ENCODE results near the gene GHR.

DNA sequence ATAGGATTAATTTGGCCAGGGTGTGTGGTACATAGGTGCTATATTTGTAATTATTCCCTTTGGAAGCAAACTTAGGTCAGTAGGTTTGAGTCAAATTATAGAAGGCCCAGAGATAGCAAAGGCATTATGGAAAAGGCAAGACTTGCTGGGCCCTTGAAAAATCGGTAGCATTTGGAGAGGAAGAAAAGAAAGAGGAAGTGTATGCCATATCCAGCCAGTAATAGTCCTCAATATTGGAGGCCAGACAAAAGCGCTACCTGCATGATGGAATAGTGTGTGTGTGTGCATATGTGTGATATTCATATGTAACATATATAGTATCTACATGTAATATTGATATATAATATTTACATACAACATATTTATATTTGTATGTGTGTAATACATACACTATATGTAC is 146.1 kb downstream of the GHR start:
- TF ChIP-seq CTCF (conservative IDR thresholded peaks at IDR 0.05; ENCODE audit: low read length), result no peak
- no peak for TF ChIP-seq EZH2phosphoT487 (IDR thresholded peaks at IDR 0.05; ENCODE audit: borderline replicate concordance)

Data from Loucy (cell line).